H1 (cell line): ENCODE results near the gene CORO6. TPM values are rescaled to one million over a fixed set of nuclear protein-coding genes. Genes with fewer than 3 reads are reported as not detected.

Experiments
- CTCF ChIA-PET: fragments of 300-600 bp; sonication (Branson Sonifier 250); formaldehyde crosslinking; loops from one replicate; lab custom pipeline; 2021; ENCODE audit not compliant: partially characterized antibody; lab: Charles Lee
- POLR2A ChIA-PET: fragments of 300-600 bp; sonication (Branson Sonifier 250); formaldehyde crosslinking; loops from one replicate; lab custom pipeline; 2021; ENCODE audit warnings: inconsistent platforms; ENCODE audit not compliant: partially characterized antibody; lab: Charles Lee
- DNase-seq, 2 experiments: peaks; one replicate each; pipeline versions ENCODE4 v3.0.0 to v3.0.0-alpha.2; 2010 to 2022; ENCODE audit warnings: low spot score in 2 of 2, low read depth in 1 of 2, mixed read lengths in 1 of 2
- FAIRE-seq: peaks from 2 replicates; lab custom pipeline; 2011; peaks lifted over from hg19 to GRCh38; lab: Jason Lieb, UNC
- H2AFZ ChIP-seq: 2 replicates; pipeline ENCODE4 v1.8.1; 2012; ENCODE audit warnings: low read length, inconsistent platforms
- H2AK5ac ChIP-seq: 2 replicates; pipeline ENCODE4 v1.6.1; 2013; ENCODE audit warnings: low read depth, low read length
- H2BK120ac ChIP-seq: replicated peaks from 2 replicates; pipeline ENCODE3; 2013; ENCODE audit warnings: low read depth, low read length, inconsistent platforms
- H2BK12ac ChIP-seq: 2 replicates; pipeline ENCODE4 v1.6.1; 2013; ENCODE audit warnings: low read depth, low read length
- H2BK15ac ChIP-seq: 2 replicates; pipeline ENCODE4 v1.6.1; 2013; ENCODE audit warnings: low read length
- H2BK20ac ChIP-seq: 2 replicates; pipeline ENCODE4 v1.6.1; 2013; ENCODE audit warnings: low read length
- H2BK5ac ChIP-seq: 2 replicates; pipeline ENCODE4 v1.6.1; 2013; ENCODE audit warnings: low read depth, low read length
- H3K14ac ChIP-seq: 2 replicates; pipeline ENCODE4 v1.6.1; 2013; ENCODE audit warnings: inconsistent platforms; ENCODE audit not compliant: insufficient read length
- H3K18ac ChIP-seq: 2 replicates; pipeline ENCODE4 v1.6.1; 2013; ENCODE audit warnings: low read length; ENCODE audit errors: extremely low read depth
- H3K23ac ChIP-seq: 2 replicates; pipeline ENCODE4 v1.6.1; 2013; ENCODE audit warnings: inconsistent platforms; ENCODE audit not compliant: insufficient read length
- H3K23me2 ChIP-seq: 2 replicates; pipeline ENCODE4 v1.6.1; 2013; ENCODE audit warnings: low read depth, low read length
- H3K27ac ChIP-seq: 2 replicates; pipeline ENCODE4 v1.6.1; 2011; ENCODE audit warnings: low read depth, low read length, inconsistent platforms
- H3K27me3 ChIP-seq, 4 experiments: replicated peaks in 1 of 4; 1 replicate in 1 of 4; 2 replicates in 3 of 4; pipeline versions ENCODE4 v1.6.1 to v1.8.1; 2011 to 2013; ENCODE audit warnings: low read length in 3 of 4, mild to moderate bottlenecking in 3 of 4, inconsistent platforms in 2 of 4, mixed read lengths in 2 of 4, moderate library complexity in 1 of 4; ENCODE audit not compliant: control insufficient read depth in 3 of 4, insufficient read depth in 3 of 4; ENCODE audit errors: extremely low read depth in 1 of 4
- H3K36me3 ChIP-seq, 4 experiments: 2 replicates each; pipeline versions ENCODE4 v1.6.1 to v1.8.1; 2011 to 2013; ENCODE audit warnings: mild to moderate bottlenecking in 4 of 4, low read length in 3 of 4, moderate library complexity in 2 of 4, control low read depth in 1 of 4, inconsistent platforms in 1 of 4; ENCODE audit not compliant: insufficient read depth in 4 of 4, control insufficient read depth in 2 of 4
- H3K4ac ChIP-seq: replicated peaks from 2 replicates; pipeline ENCODE3; 2013; ENCODE audit warnings: low read length, low read depth, mixed read lengths, inconsistent platforms; ENCODE audit not compliant: insufficient read length
- H3K4me1 ChIP-seq, 4 experiments: replicated peaks in 1 of 4; 1 replicate in 1 of 4; 2 replicates in 3 of 4; pipeline versions ENCODE4 v1.6.1 to v1.8.1; 2011 to 2013; ENCODE audit warnings: low read length in 3 of 4, inconsistent platforms in 2 of 4, mixed read lengths in 1 of 4; ENCODE audit not compliant: insufficient read depth in 4 of 4, control insufficient read depth in 3 of 4
- H3K4me2 ChIP-seq, 2 experiments: 2 replicates each; pipeline versions ENCODE4 v1.6.1 to v1.8.1; 2011 to 2013; ENCODE audit warnings: low read depth in 2 of 2, low read length in 2 of 2, control low read depth in 1 of 2, inconsistent platforms in 1 of 2, mild to moderate bottlenecking in 1 of 2; ENCODE audit not compliant: insufficient read depth in 1 of 2
- H3K4me3 ChIP-seq, 4 experiments: fragments of 200-600, 300-600 bp in 1 of 4; sonication (generic), shearing (Covaris generic), sonication (Bioruptor Twin) in 1 of 4; 2 replicates each; pipeline versions ENCODE4 v1.5.1 to v1.8.1; 2011 to 2016; ENCODE audit warnings: low read length in 4 of 4, low read depth in 3 of 4, control low read depth in 2 of 4, inconsistent platforms in 2 of 4, mild to moderate bottlenecking in 2 of 4, mixed read lengths in 1 of 4, moderate library complexity in 1 of 4; ENCODE audit not compliant: insufficient read depth in 2 of 4; ENCODE audit errors: extremely low read depth in 1 of 4
- H3K56ac ChIP-seq: replicated peaks from 2 replicates; pipeline ENCODE3; 2013; ENCODE audit warnings: low read depth, mild to moderate bottlenecking, mixed read lengths, low read length, inconsistent platforms; ENCODE audit not compliant: insufficient read length
- H3K79me1 ChIP-seq: 2 replicates; pipeline ENCODE4 v1.6.1; 2013; ENCODE audit warnings: low read depth, low read length, control low read depth
- H3K79me2 ChIP-seq, 2 experiments: 2 replicates each; pipeline versions ENCODE4 v1.6.1 to v1.8.1; 2012 to 2013; ENCODE audit warnings: low read length in 2 of 2, mild to moderate bottlenecking in 2 of 2, inconsistent platforms in 1 of 2; ENCODE audit not compliant: insufficient read depth in 2 of 2, control insufficient read depth in 1 of 2
- H3K9ac ChIP-seq, 4 experiments: replicated peaks in 1 of 4; 1 replicate in 1 of 4; 2 replicates in 3 of 4; pipeline versions ENCODE4 v1.6.1 to v1.8.1; 2011 to 2013; ENCODE audit warnings: low read depth in 3 of 4, low read length in 3 of 4, control low read depth in 2 of 4, mild to moderate bottlenecking in 2 of 4, moderate library complexity in 2 of 4, inconsistent platforms in 1 of 4; ENCODE audit errors: extremely low read depth in 1 of 4
- H3K9me3 ChIP-seq, 2 experiments: 2 replicates each; pipeline versions ENCODE4 v1.6.1 to v1.8.1; 2012 to 2013; ENCODE audit warnings: mild to moderate bottlenecking in 2 of 2, moderate library complexity in 2 of 2, control low read depth in 1 of 2, inconsistent platforms in 1 of 2, low read depth in 1 of 2, low read length in 1 of 2, mixed read lengths in 1 of 2; ENCODE audit not compliant: insufficient read depth in 2 of 2
- H4K20me1 ChIP-seq, 2 experiments: replicated peaks in 1 of 2; 2 replicates each; pipeline versions ENCODE3 to v1.8.1; 2011 to 2013; ENCODE audit warnings: inconsistent platforms in 2 of 2, low read length in 2 of 2, mild to moderate bottlenecking in 1 of 2; ENCODE audit not compliant: insufficient read depth in 2 of 2, control insufficient read depth in 1 of 2
- H4K5ac ChIP-seq: 2 replicates; pipeline ENCODE4 v1.6.1; 2013; ENCODE audit warnings: low read length, low read depth, mixed read lengths, inconsistent platforms; ENCODE audit not compliant: insufficient read length
- H4K8ac ChIP-seq: 2 replicates; pipeline ENCODE4 v1.8.0; 2013; ENCODE audit warnings: mild to moderate bottlenecking, moderate library complexity, low read length, inconsistent platforms; ENCODE audit not compliant: insufficient read depth; ENCODE audit errors: extremely low read depth
- H4K91ac ChIP-seq: replicated peaks from 2 replicates; pipeline ENCODE3; 2013; ENCODE audit warnings: low read length, mixed read lengths, inconsistent platforms; ENCODE audit not compliant: insufficient read length
- ATF3 ChIP-seq: IDR thresholded peaks from 2 replicates; pipeline ENCODE4 v1.6.1; 2011; ENCODE audit warnings: low read depth, mild to moderate bottlenecking, low read length; ENCODE audit not compliant: insufficient read depth
- CHD2 ChIP-seq: IDR thresholded peaks from 2 replicates; pipeline ENCODE4 v1.6.1; 2012; ENCODE audit warnings: low read length, improper control_type of control experiment
- CREB1 ChIP-seq: IDR thresholded peaks from 2 replicates; pipeline ENCODE4 v1.6.1; 2012; ENCODE audit warnings: inconsistent platforms
- CTBP2 ChIP-seq: IDR thresholded peaks from 2 replicates; pipeline ENCODE4 v1.7.0; 2011; ENCODE audit warnings: borderline replicate concordance, mild to moderate bottlenecking, moderate library complexity, mixed read lengths, low read length; ENCODE audit not compliant: insufficient read depth, insufficient read length
- E2F6 ChIP-seq: IDR thresholded peaks from 2 replicates; pipeline ENCODE4 v1.6.1; 2012; ENCODE audit warnings: inconsistent platforms
- EP300 ChIP-seq, 2 experiments: IDR thresholded peaks; 1 replicate in 1 of 2; 2 replicates in 1 of 2; pipeline ENCODE4 v1.6.1; 2011 to 2012; ENCODE audit warnings: low read depth in 2 of 2, low read length in 2 of 2, mild to moderate bottlenecking in 2 of 2, borderline replicate concordance in 1 of 2, inconsistent platforms in 1 of 2, moderate library complexity in 1 of 2
- HDAC6 ChIP-seq: IDR thresholded peaks from one replicate; pipeline ENCODE4 v1.7.1; 2012; ENCODE audit warnings: low read depth, mild to moderate bottlenecking, inconsistent platforms, low read length, moderate library complexity
- KDM4A ChIP-seq: IDR thresholded peaks from one replicate; pipeline ENCODE4 v1.7.1; 2012; ENCODE audit warnings: low read depth, mild to moderate bottlenecking, moderate library complexity, low read length, inconsistent platforms; ENCODE audit not compliant: severe bottlenecking
- POLR2A ChIP-seq, 2 experiments: IDR thresholded peaks; 1 replicate in 1 of 2; 2 replicates in 1 of 2; pipeline ENCODE4 v1.6.1; 2011; ENCODE audit warnings: low read depth in 2 of 2, low read length in 2 of 2, mild to moderate bottlenecking in 2 of 2; ENCODE audit errors: control extremely low read depth in 1 of 2
- POLR2AphosphoS5 ChIP-seq: IDR thresholded peaks from 2 replicates; pipeline ENCODE4 v1.6.1; 2011; ENCODE audit warnings: low read depth, low read length
- SIX5 ChIP-seq: IDR thresholded peaks from 2 replicates; pipeline ENCODE4 v1.6.1; 2011; ENCODE audit warnings: mild to moderate bottlenecking, low read depth, low read length
- SP1 ChIP-seq: IDR thresholded peaks from 2 replicates; pipeline ENCODE4 v1.6.1; 2011; ENCODE audit warnings: low read depth, low read length
- TBP ChIP-seq: IDR thresholded peaks from 2 replicates; pipeline ENCODE4 v1.6.1; 2011; ENCODE audit warnings: low read depth, low read length, improper control_type of control experiment
- ZNF274 ChIP-seq: IDR thresholded peaks from 2 replicates; pipeline ENCODE4 v1.7.0; 2012; ENCODE audit warnings: low read length, borderline replicate concordance; ENCODE audit errors: extremely low read depth
- WGBS, 2 experiments: shearing (Covaris generic) in 1 of 2; methylation state at CpG; one replicate each; pipeline versions ENCODE4 v1.1.6 to v1.1.7; 2013 to 2015; ENCODE audit warnings: low lambda C conversion rate in 2 of 2, mixed read lengths in 2 of 2, inconsistent platforms in 1 of 2, low coverage in 1 of 2, missing lambda C conversion rate in 1 of 2; ENCODE audit not compliant: insufficient replicate concordance in 2 of 2, insufficient coverage in 1 of 2, insufficient read length in 1 of 2; ENCODE audit errors: extremely low coverage in 1 of 2, missing lambda C conversion rate in 1 of 2; 5-methylcytosine and 5-hydroxymethylcytosine counted together
- polyA plus RNA-seq, 7 experiments: library from polyadenylated mRNA; depleted of rRNA in 3 of 7; stranded (reverse) in 5 of 7; unstranded in 2 of 7; fragments of >200 nt in 5 of 7; fragments of 200-250 nt in 2 of 7; gene quantifications; 1 replicate in 5 of 7; 2 replicates in 1 of 7; 4 replicates in 1 of 7; pipeline versions ENCODE4 v1.2.1 to v1.2.3, GENCODE V29; 2011 to 2013; ENCODE audit warnings: missing spikeins in 2 of 7, mixed read lengths in 2 of 7
- total RNA-seq: library from RNA; stranded (reverse); fragmentation: NEBNext Ultra II Directional; extraction: Animal tissue kit (Norgen Biotek cat#: 25700); gene quantifications from 2 replicates; pipeline ENCODE4 v1.2.1, GENCODE V29; 2021

CORO6 gene
- total and polyA plus RNA-seq, 2 of the 8 experiments (the other 6 are each of a cell fraction or from before 2014, with no cell fraction given), result 2.5 to 8.6 TPM

- H3K9me3 ChIP-seq, result no peaks in the 10 kb centered on the region
- H2BK15ac ChIP-seq, result no peak overlapping the region
- no peak overlapping the region for H3K4me3 ChIP-seq
- H3K23ac ChIP-seq, result no peak overlapping the region
- no peak overlapping the region for H3K27ac ChIP-seq
- 91% methylated on average over 2 of the region's 2 CpGs; no CpG with 5 or more reads in 1 of the 2 experiments for WGBS, 2 experiments
- H2BK120ac ChIP-seq, result no peak overlapping the region
- DNase-seq, result no peak
- no peak overlapping the region for H4K91ac ChIP-seq
- no peak overlapping the region for H4K8ac ChIP-seq
- H3K18ac ChIP-seq, result no peak overlapping the region
- no peaks in the 10 kb centered on the region for H3K23me2 ChIP-seq
- H3K36me3 ChIP-seq, result peaks cover 0 to 9% (median 4%) of the 10 kb centered on the region in 4 experiments; a peak in 3 of 8 replicates
- TF ChIP-seq ZNF274, result no peak
- TF ChIP-seq POLR2AphosphoS5, result no peak
- TF ChIP-seq CHD2, result no peak
- no peak for TF ChIP-seq POLR2A (IDR thresholded peaks at IDR 0.05; ENCODE audit: control extremely low read depth in 1 of 2, low read depth in 2 of 2, low read length in 2 of 2)
- no peak for TF ChIP-seq SP1
- TF ChIP-seq CTBP2, result no peak
- no peak for TF ChIP-seq CREB1
- TF ChIP-seq EP300 (IDR thresholded peaks at IDR 0.05; ENCODE audit: borderline replicate concordance in 1 of 2, low read depth in 2 of 2, low read length in 2 of 2), result no peak
- TF ChIP-seq KDM4A, result no peak
- no peak for TF ChIP-seq TBP
- no peak for TF ChIP-seq E2F6
- no peak for TF ChIP-seq SIX5
- TF ChIP-seq ATF3, result no peak
- TF ChIP-seq HDAC6, result no peak
- H3K27me3 ChIP-seq, result no peaks in the 10 kb centered on the region
- no peak overlapping the region for H2BK20ac ChIP-seq
- ChIA-PET CTCF (interaction anchor here (0.8 to 1.8 kb wide), 8 partner anchors 11 to 451 kb away, joined by 3 to 7 read pairs (median 4); no protein-coding TSS in a partner anchor), POLR2A (no interaction called here)
- no peak overlapping the region for H3K56ac ChIP-seq
- no peak overlapping the region for H3K4ac ChIP-seq
- no peak overlapping the region for H3K4me2 ChIP-seq
- no peak overlapping the region for H2AK5ac ChIP-seq
- H2BK5ac ChIP-seq, result no peak overlapping the region
- no peak for FAIRE-seq
- no peaks in the 10 kb centered on the region for H4K20me1 ChIP-seq
- no peak overlapping the region for H3K14ac ChIP-seq
- no peaks in the 10 kb centered on the region for H3K79me1 ChIP-seq
- H4K5ac ChIP-seq, result no peak overlapping the region
- no peak overlapping the region for H3K9ac ChIP-seq
- no peak overlapping the region for H2AFZ ChIP-seq
- H3K4me1 ChIP-seq, result peaks cover 0 to 2% (median 1%) of the 10 kb centered on the region in 4 experiments; a peak in 3 of 7 replicates
- H3K79me2 ChIP-seq, result no peaks in the 10 kb centered on the region
- H2BK12ac ChIP-seq, result no peak overlapping the region
These were observed 5.9 kb upstream of the CORO6 start for GRCh38 chr17:29628644-29629043.
